Jurkat, Clone E6-1 (cell line): ENCODE data around the gene PPP2R3A.
"Not testable (repeated sequence)": the region's sequence is repeated elsewhere in the genome, so short reads cannot be mapped to it uniquely, and the experiment has no call there.

Source experiments
- DNase-seq: peaks from one replicate; pipeline ENCODE4 v3.0.0-alpha.2; 2011; ENCODE audit warnings: low read depth, low spot score
- H3K4me3 ChIP-seq: 2 replicates; pipeline ENCODE4 v1.5.1; 2011; ENCODE audit warnings: mild to moderate bottlenecking, low read length, control low read depth, moderate library complexity

The PPP2R3A gene

GRCh38 chr3:136181741-136182140 is 216.2 kb downstream of the PPP2R3A start:
- no peak overlapping the region for H3K4me3 ChIP-seq
- DNase-seq: no peak

- H3K4me3 ChIP-seq: no peak overlapping the region
- DNase-seq: no peak
Observed at GRCh38 chr3:136184703-136185102, 219.2 kb downstream of the PPP2R3A start.

GRCh38 chr3:136186344-136186743 is 220.8 kb downstream of the PPP2R3A start:
- H3K4me3 ChIP-seq: no peak overlapping the region
- no peak for DNase-seq

GRCh38 chr3:136186846-136187245 is 221.3 kb downstream of the PPP2R3A start:
- DNase-seq: no peak
- H3K4me3 ChIP-seq: no peak overlapping the region

- H3K4me3 ChIP-seq: no peak overlapping the region
- DNase-seq: no peak
Observed at GRCh38 chr3:136187868-136188267, 222.3 kb downstream of the PPP2R3A start.

GRCh38 chr3:136189043-136189442 is 223.5 kb downstream of the PPP2R3A start:
- H3K4me3 ChIP-seq: no peak overlapping the region

GRCh38 chr3:136189859-136190617 is 224.5 kb downstream of the PPP2R3A start:
- DNase-seq: no peak
- H3K4me3 ChIP-seq: no peak overlapping the region

More at GRCh38 chr3:136189043-136189442, 223.5 kb downstream of the PPP2R3A start:
- DNase-seq: no peak

GRCh38 chr3:136192195-136192594 is 226.7 kb downstream of the PPP2R3A start:
- DNase-seq: not testable (repeated sequence)

GRCh38 chr3:136192831-136193230 is 227.3 kb downstream of the PPP2R3A start:
- no peak for DNase-seq
- peak overlapping the region; percentile 78 for H3K4me3 ChIP-seq

More at GRCh38 chr3:136192195-136192594, 226.7 kb downstream of the PPP2R3A start:
- H3K4me3 ChIP-seq: peak overlapping the region; percentile 78; the same call in 1 of the 2 replicates

- peak overlapping the region; percentile 78 for H3K4me3 ChIP-seq
- DNase-seq: no peak
Observed at GRCh38 chr3:136193278-136194054, 227.9 kb downstream of the PPP2R3A start.

GRCh38 chr3:136194409-136195257 is 229.1 kb downstream of the PPP2R3A start:
- peak; percentile 91 for DNase-seq
- H3K4me3 ChIP-seq: peak overlapping the region; percentile 78

GRCh38 chr3:136195258-136196063 is 229.9 kb downstream of the PPP2R3A start:
- peak overlapping the region; percentile 78 for H3K4me3 ChIP-seq
- peak; percentile 62 for DNase-seq

- peak within 1 kb of the TSS; percentile 78 for H3K4me3 ChIP-seq
- DNase-seq: no peak
Observed at GRCh38 chr3:136196064-136196400, 230.5 kb downstream of the PPP2R3A start, which contains the start of gene MSL2. Gene MSL2, minus strand, starts transcription at chr3:136196335. Its CDS starts 1,222 bp downstream, at chr3:136195113.

GRCh38 chr3:136196401-136197158 is 231.1 kb downstream of the PPP2R3A start:
- H3K4me3 ChIP-seq: peak overlapping the region; percentile 78
- peak; percentile 100 for DNase-seq

- H3K4me3 ChIP-seq: peak overlapping the region; percentile 78
- no peak for DNase-seq
Observed at GRCh38 chr3:136197159-136197793, 231.7 kb downstream of the PPP2R3A start.
